Measurements from ENCODE around the gene TMEM167A.

The TMEM167A gene, protein sequence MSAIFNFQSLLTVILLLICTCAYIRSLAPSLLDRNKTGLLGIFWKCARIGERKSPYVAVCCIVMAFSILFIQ

DNA sequence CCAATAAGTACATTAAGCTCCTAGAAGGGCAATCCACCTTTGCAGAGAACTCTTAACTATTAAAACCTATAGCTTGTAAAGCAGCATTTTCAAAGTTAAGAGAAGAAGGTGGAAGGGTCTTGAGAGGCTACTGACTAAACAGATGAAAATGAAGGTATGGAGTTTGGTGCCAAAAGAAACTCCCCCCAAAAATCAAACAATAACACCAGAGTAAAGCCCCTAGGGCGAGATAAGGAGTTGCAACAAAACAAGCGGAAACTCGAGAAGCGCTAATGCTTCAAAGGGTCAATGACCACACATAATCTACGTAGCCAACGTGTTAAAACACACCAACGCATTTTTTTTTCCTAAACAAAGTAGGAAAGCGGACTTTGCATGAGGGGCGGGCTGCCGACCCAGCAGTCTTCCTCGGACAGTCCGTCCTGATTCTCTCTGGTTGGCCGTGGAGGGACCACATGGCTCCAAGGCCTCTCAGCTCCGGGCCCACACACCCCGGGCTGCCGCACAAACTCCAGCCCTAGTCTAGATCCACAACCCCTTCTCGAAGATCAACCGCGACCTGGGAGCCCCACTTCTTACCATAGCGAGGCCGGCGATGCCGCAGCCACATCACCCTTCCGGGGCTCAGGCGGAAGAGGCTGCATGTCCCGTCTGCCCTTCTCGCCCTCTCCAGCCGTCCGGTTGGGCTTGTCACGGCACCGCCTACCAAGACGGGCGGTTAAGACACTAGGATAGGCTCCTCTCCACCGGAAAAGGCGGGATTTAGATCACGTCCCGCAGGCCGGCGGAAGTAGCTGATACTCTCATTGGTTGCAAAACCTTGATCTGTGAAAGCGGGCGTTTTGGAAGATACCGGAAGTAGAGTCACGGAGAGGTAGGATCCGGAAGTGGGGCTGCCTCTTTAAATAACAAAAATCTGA lies at the start of gene TMEM167A, which contains the start of gene XRCC4:
TSS of gene TMEM167A (minus strand) at position 653 of the 920 bp plus-strand sequence. CDS start at position 582, 71 bp downstream.
TSS of gene XRCC4 (plus strand) at position 806 of the 920 bp plus-strand sequence. CDS start 27,373 bp downstream, outside the sequence.
- FAIRE-seq: peak; percentile 94

DNA sequence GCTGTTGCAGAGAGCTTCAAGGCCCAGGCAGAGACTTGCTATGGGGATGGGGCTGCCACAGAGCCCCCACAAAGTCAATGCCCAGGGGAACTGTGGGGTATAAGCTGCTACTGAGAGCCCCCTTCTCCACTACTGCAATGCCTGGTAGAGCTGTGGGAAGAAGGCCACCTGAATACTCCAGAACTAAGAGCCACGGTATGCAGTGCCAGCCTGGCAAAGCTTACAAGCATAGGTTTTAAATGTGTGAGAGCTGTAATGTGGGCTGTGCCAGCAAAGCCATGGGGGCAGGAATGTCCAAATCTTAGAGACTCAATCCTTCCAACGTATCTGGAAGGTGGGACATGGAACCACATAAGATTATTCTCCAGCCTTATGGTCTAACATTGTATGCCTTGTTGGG lies 49.3 kb upstream of the TMEM167A start:
- FAIRE-seq: no peak

DNA sequence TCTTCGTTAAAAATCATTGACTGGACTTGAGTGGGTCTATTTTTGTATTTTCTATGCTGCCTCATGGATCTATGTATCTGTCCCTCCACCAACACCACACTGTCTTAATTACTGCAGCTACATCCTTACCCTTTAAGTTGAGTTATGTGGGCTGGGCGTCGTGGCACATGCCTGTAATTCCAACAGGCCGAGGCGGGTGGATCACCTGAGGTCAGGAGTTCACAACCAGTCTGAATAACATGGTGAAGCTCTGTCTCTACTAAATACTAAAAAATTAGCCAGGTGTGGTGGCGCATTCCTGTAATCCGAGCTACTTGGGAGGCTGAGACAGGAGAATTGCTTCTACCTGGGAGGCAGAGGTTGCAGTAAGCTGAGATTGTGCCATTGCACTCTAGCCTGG lies 48.4 kb upstream of the TMEM167A start:
- FAIRE-seq: no peak

DNA sequence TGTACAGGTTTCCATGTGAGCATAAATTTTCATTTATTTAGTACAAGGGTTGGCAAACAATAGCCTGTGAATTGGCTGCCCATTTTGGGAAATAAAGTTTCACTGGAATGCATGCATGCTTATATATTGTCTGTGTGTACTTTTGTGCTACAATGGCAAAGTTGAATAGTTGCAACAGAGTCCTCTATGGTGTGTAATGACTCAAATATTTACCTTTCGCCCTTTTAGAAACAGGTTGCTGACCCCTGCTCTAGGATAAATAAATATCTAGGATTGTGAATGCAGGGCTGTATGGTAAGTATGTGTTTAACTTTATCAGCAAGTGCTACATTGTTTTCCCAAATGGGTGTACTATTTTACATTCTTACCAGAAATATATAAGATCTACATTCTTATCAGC lies 47.4 kb upstream of the TMEM167A start:
- no peak for FAIRE-seq

DNA sequence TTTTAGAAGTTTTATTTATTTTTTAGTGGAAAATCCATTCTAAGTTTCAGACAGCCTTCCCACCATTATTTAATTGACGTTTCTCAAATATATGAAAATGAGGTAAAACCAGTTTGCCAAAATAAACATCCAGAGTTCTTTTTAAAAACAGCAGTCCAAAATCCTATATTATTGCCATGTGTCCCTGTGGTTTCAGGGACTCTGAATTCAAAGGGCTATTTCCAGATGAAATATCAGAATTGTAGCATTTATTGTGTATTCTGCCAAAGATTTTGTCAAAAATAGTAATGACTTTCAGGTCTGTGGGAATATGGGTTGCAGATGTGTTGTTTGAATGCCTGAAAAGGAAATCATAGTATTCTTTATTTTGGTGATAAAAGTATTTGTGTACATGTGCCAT lies 41.8 kb upstream of the TMEM167A start:
- no peak for FAIRE-seq

DNA sequence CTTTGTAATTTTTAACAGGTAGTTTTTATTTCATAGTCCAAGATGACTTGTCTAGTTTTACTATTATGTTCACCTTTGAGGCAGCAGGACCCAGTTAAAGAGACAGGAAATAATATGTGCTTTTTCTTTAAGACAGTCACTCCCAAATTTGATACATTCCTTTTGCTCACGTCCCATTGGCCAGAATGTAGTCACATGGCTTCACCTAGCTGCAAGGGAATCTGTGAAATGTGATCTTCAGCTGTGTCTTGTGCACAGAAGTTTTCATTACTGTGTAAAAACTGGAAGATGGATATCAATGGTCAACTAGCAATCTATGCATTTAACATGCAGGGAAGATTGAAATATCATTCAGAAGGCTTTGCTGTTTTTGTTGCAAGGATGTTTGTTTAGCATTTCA lies 41.3 kb upstream of the TMEM167A start:
- FAIRE-seq: no peak

DNA sequence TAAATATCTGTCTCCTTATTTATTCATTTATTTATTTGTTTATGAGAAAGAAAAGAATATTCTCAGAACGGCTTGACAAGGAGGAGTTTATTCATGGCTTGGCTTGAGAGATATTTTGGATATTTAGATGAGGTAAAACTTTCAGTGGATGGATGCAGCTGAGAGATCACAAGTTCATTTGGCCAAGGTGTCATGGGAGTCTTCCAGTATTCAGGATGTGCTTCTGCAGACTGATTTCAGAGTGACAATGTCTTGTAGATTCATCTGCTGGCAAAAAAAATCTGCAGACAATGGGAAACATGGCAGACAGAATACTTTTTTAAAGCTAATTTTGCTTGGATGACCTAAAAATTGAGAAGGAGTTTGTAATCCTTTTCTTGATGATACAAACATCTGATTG lies 38.6 kb upstream of the TMEM167A start:
- no peak for FAIRE-seq

DNA sequence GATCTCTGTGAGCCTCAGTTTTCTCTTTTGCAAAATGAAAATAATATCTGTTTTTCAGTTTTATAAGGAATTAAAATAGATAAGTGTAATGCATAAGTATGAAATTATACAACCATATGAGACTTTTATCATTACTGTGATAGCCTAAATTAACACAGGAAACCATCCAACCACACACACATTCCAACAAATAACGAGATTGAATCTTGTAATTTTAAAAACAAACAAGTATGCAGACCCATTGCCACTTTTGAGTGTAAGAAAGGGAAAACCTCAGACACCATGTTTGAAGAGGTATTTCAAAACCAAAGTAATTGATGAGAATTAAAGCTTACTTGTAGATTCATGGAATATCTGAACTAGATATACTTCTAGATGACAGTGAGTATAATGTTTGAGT lies 32.2 kb upstream of the TMEM167A start:
- FAIRE-seq: no peak

DNA sequence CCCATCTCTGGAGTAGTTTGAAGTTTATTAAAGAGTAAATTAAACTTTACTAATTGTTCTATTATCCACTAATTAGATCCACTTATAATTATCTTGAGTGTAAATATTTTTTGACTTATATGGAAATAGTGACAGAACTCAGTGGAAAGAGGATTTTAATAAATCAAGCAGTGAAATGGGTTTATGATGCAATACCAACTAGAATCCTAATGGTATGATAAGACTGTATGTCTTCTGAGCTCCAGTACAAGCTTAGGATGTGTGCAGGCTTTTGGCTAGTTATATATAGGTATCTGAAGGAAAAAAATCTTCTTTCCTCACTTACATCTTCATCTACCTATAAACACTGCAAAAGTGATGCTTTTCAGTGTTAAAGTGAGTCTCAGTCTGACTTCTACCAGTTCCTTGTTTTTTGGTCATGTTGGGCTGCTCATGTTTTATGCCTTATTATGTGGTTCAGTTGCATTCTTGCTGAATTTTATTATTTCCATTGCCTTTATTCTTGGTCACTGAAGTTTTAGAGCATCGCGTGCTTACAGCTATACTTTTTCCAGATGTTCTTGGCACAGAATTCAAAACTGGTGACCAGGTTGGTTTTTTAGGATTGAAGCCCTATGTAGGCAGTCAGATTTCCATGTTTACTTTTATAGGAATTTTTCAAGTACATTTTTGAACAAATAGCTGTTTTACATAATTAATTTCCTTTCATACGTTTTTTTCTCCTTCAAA lies 30.7 kb upstream of the TMEM167A start:
- FAIRE-seq: no peak

DNA sequence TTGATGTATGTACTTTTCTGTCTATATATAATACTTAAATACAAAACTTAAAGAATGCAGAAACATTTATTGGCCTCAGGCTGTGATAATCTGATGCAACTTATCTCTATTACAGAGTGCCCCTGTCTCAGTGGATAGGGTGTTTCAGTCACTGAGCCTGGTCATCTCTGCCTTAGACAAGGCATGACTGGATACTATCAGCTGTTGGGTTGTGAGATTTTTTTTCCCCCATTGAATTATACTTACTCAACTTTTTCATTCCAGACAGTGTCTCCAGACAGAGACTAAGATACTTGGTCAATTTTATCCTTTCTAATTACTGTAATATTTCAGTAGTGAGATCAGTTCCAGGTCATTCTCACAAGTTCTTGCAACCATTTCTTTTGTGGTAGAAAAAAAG lies 26.8 kb upstream of the TMEM167A start:
- FAIRE-seq: no peak

DNA sequence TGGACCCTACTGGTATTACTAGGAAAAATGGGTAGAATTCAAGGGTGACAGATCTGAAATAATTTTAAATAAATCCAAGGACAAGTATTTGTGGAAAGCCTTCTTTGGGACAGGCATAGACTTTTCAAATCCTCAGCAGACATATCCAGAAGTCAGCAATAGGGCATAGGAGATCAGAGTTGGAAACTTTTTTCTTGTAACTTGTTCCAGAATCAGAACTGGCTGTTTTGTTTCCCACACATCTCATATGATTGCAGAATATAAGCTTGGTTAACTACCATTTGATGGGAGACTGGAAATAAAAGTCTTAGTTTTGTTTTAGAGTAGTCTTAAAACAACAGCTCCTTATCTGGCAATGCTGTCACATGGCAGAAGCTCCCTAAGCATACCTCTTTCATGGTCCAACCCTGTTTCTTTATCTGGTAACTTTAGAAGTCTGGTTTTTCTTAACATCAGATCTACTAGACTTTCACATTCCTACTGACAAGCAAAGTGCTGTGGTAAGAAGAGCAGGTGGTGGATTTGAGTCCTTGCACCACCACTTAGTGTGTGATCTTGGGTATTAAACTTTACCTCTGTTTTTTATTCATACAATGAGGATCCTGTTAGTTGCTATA lies 25.3 kb upstream of the TMEM167A start:
- no peak for FAIRE-seq

DNA sequence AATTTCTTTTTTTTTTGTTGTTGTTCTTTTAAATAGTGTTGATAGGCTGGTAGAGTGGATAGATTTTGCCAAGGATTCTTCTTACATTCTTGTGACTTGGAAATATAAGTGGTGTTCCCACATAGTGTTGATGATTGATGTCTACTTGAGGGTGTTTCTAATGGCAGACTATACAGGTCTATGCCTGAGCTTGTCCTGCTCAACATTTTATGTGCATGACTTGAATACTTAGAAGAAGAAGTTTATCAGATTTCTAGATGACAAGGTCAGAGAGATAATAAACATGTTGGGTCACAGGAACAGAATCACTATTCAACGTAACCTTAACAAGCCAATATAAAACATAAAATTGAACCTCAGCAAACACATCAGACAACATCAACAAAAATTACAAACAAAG lies 24.3 kb upstream of the TMEM167A start:
- no peak for FAIRE-seq

DNA sequence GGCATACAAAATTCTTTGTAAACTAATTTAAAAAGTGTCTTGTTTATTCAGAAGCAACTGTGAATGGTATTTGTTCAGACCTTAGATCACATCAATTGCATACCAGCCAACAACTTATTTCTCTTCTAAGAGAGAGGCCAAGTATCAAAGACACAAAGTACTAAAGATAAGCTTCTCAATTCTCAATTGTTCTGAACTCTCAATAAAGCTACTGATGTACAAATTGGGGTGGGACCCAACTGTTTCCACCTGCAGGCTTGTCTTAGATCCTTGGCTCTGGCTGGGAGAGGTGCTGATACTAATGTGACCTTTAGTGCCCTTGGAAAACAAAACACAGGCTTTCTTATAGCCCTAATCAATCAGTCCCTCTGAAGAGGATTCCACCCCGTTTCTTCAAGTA lies 22.3 kb upstream of the TMEM167A start:
- FAIRE-seq: no peak

DNA sequence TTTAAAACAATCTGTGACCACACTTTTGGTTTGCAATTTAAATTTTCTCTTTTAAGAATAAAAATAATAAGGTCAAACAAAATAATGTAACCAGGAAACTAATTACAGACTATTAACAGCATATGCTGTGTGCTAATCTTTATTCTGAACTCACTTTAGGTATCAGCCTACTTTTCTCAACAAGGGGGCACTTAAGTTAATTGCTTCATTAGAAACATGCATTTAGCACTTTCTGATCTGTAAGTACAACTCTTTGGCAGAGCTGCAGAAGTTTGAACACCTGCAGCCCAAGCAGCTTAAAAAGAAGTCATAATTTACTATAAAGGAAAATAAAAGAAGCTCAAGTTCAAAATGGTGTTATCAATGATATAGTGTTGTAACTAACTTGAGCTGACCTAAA lies 21.8 kb upstream of the TMEM167A start:
- FAIRE-seq: no peak

DNA sequence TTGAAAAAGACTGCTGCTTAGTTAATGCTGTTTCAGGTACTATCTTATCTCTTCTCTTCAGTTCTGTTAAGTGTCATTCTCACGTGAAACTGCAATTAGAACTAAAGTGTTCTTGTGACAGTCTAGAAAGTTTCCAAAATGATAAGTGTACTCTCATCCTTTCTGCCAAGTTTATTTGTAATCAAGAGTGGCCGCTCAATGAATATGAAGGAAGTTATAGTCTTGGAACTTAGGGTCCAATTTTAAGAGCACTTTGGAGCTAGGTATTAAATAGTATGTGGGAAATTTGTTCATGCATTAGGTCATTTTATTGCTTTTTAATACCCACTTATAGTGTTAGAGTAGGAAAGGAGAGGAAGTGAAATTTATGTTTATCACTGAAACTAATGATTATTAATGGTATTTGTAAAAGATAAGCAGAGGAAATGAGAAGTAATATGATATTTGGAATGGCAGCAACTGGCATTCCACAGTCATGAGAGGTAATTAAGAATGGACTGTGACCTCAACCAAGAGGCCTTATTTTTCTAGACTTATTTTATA lies 20.6 kb upstream of the TMEM167A start:
- FAIRE-seq: no peak

DNA sequence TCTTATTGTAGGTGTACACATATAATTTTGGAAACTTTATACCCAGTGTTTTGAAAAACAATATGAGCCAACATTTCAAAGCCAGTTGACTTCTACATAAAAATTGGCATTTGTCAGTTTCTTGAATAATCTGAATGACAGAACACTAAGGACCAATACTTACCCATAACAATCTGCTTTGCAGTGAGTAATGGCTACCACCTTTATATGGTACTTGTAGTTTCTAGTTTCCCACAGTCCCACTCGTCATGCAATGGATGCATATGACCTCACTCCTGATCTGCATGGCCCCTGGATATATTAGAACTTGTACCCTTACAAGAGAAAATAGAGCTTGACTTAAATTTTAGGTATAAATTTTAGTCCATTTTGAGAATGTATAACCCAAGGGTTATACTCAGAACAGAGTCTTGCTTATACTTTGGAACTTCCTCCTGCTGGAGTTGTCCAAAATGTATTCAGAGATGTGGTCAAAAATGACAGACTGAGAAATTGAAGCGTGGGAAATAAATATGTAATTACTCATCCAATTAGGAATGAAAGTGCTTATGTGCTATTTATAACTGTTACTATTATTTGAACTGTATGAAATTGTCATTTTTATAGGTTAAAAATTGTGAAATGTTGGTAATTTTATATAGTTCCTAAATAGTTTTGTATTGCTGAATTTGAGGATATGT lies 19.6 kb upstream of the TMEM167A start:
- FAIRE-seq: no peak

DNA sequence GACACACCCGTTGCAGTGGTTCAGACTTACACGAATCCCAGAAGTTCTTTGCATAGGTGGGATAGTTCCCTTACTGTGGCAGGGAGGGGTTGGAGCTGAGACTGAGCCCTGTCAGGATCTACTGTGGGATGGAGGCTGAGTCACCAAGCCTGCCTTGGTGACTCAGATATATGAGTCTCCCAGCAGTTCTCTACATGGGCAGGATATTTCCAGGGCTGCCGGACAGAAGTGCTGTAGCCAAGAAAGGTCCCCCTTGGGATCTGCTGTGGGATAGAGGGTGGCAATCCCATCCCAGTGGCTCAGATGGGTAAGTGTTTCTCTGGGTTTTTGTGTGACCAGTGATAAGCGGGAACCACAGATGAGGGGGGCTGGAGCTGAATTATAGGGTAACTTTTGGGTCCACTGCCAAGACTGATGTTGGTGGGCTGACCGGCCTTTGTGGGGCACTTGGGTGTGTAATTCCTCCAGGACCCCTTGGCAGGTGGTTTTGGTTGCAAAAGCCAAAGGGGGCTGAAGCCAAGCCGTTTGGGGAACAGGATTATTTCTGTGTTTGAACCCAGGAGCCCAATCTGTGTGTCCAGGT lies 18.9 kb upstream of the TMEM167A start:
- no peak for FAIRE-seq

DNA sequence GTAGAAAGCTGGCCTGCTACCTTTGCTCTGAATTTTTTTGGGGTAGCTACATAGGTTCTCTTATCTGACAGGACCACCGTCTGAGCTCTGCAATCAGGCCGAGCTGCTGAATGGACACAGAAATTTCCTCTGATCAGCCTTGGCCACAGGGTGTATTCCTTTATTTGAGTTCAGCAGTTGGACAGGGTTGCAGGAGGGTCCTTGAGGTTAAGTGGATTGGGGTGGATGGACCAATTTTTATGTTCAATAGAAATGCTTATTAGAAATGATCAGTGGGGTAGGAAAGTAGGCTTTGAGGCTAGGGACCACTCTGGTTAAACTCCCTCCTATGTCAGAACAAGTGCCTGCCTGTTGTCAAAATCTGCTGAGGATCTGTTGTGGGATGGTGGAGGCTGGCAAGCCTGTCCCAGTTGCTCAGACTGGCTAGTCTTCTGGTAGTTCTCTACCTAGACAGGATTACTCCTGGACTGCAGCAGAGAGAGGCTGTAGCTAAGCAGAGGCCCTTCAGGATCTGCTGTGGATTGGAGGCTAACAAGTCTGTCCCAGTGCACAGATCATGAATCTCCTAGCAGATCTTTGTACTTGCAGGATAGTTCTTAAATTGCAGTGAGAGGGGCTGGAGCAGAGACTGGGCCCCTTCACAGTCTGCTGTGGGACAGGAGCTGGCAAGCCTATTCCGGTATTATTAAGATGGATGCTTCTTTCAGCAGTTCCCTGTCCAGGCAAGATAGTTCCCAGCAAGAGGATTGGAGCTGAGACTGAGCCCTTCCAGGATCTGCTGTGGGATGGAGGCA lies 18.2 kb upstream of the TMEM167A start:
- FAIRE-seq: no peak

DNA sequence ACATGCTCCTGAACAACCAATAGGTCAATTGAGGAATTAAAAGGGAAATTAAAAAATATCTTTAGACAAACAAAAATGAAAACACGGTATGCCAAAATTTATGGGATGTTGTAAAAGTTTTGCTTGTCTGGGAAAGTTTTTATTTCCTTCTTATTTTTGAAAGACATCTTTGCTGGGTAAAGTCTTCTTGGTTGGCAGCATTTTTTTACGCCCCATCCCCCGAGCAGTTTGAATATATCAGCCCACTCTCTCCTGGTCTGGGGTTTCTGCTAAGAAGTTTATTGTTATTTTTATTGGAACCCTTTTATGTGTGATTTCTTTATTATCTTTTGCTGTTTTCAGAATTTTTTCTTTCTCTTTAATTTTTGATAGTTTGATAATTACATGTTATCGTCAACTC lies 16.5 kb upstream of the TMEM167A start:
- no peak for FAIRE-seq

DNA sequence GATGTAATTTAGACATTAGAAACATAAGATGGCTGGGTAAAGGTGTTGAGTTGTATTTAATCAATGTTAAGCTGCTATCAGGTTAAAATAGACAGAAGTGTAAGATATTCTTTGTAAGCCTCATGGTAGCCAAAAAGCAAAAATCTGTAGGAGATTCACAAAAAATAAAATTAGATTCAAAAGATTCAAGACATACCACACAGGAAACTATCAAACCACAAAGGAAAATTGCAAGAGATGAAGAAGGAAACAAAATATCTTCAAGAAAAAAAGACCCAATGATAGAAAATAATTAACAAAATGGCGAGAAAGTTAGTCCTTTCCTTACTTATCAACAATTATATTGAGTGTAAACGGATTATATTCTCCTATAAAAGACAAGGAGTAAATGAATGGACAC lies 15.4 kb upstream of the TMEM167A start:
- FAIRE-seq: no peak

DNA sequence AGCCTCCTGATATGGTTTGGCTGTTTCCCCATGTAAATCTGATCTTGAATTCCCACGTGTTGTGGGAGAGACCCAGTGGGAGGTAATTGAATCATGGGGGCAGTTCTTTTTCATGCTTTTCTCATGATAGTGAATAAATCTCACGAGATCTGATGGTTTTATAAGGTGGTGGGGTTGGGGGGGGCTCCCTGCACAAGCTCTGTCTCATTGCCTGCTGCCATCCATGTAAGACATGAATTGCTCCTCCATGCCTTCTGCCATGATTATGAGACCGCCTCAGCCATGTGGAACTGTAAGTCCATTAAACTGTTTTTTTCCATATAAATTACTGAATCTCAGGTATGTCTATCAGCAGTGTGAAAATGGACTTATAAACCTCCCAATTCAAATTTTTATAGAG lies 13.0 kb upstream of the TMEM167A start:
- FAIRE-seq: no peak

All from colon (tissue), 2 donors.